Panc1 (cell line): Measurements from ENCODE around the gene GTPBP4. TPM values are rescaled to one million over a fixed set of nuclear protein-coding genes. Genes with fewer than 3 reads are reported as not detected.
"Not testable (repeated sequence)": the region's sequence is repeated elsewhere in the genome, so short reads cannot be mapped to it uniquely, and the experiment has no call there.

Experiments
- ATAC-seq: fragments of 200-7000 bp; cut with Tn5 transposase; 2 replicates; pipeline ENCODE4 v1.9.1; 2020; ENCODE audit warnings: mild to moderate bottlenecking, moderate library complexity
- BruUV-seq: library from RNA; stranded (reverse); fragments of 400-500 nt; replicated peaks from 2 replicates; lab custom pipeline; 2021; lab: Mats Ljungman, UMichigan
- CTCF ChIA-PET: fragments of 300-600 bp; sonication (Branson Sonifier 250); formaldehyde crosslinking; loops from one replicate; lab custom pipeline; 2022; ENCODE audit warnings: antibody characterized with exemption; lab: Charles Lee
- POLR2A ChIA-PET: fragments of 300-600 bp; sonication (Branson Sonifier 250); formaldehyde crosslinking; loops from one replicate; lab custom pipeline; 2022; ENCODE audit warnings: antibody characterized with exemption; lab: Charles Lee
- DNase-seq: peaks from one replicate; pipeline ENCODE4 v3.0.0-alpha.2; 2010; ENCODE audit warnings: low read depth, low spot score
- H3K27ac ChIP-seq: 2 replicates; pipeline ENCODE4 v1.5.1; 2011; ENCODE audit warnings: mild to moderate bottlenecking, low read length, inconsistent platforms
- H3K27me3 ChIP-seq: fragments of 200-500 bp; sonication (Bioruptor generic); 2 replicates; pipeline ENCODE4 v1.6.0; 2014; ENCODE audit warnings: low read length, inconsistent platforms; ENCODE audit not compliant: control insufficient read depth, insufficient read depth
- H3K36me3 ChIP-seq: fragments of 200-500 bp; sonication (Bioruptor generic); 2 replicates; pipeline ENCODE4 v1.5.1; 2014; ENCODE audit warnings: inconsistent platforms, mild to moderate bottlenecking, low read length, moderate library complexity; ENCODE audit not compliant: control insufficient read depth, insufficient read depth
- H3K4me1 ChIP-seq: 2 replicates; pipeline ENCODE4 v1.5.1; 2011; ENCODE audit warnings: inconsistent platforms, mild to moderate bottlenecking, low read length, moderate library complexity; ENCODE audit not compliant: control insufficient read depth, insufficient read depth
- H3K4me3 ChIP-seq, 2 experiments: 2 replicates each; pipeline ENCODE4 v1.5.1; 2011 to 2012; ENCODE audit warnings: low read depth in 2 of 2, low read length in 2 of 2, mild to moderate bottlenecking in 2 of 2, inconsistent platforms in 1 of 2, moderate library complexity in 1 of 2
- H3K9me3 ChIP-seq: fragments of 200-500 bp; sonication (Bioruptor generic); 2 replicates; pipeline ENCODE4 v1.5.1; 2014; ENCODE audit warnings: low read depth, mild to moderate bottlenecking, inconsistent platforms, low read length, moderate library complexity; ENCODE audit not compliant: control insufficient read depth, insufficient read depth
- CTCF ChIP-seq: fragments of 450-650 bp; IDR thresholded peaks from 2 replicates; pipeline ENCODE4 v1.5.1; 2017; ENCODE audit warnings: mild to moderate bottlenecking
- POLR2AphosphoS5 ChIP-seq: IDR thresholded peaks from 2 replicates; pipeline ENCODE4 v1.6.1; 2012; ENCODE audit warnings: mild to moderate bottlenecking, low read depth, low read length, moderate library complexity
- SIN3A ChIP-seq: IDR thresholded peaks from 2 replicates; pipeline ENCODE4 v1.6.1; 2012; ENCODE audit warnings: low read depth, mild to moderate bottlenecking, low read length, moderate library complexity, borderline replicate concordance; ENCODE audit not compliant: insufficient read depth
- TCF7L2 ChIP-seq: IDR thresholded peaks from 2 replicates; pipeline ENCODE4 v1.6.1; 2011; ENCODE audit warnings: mild to moderate bottlenecking, low read depth, low read length, inconsistent platforms
- in situ Hi-C: cut with HindIII; loops from 2 replicates; pipeline ENCODE4 v1.10.0; 2016; ENCODE audit warnings: low sequenced_read_pairs, low pct_unique_long_range_greater_than_20kb
- intact Hi-C: fragments of 100-400 bp; cut with micrococcal nuclease; formaldehyde crosslinking; loops from one replicate; pipeline ENCODE4 v1.10.0; 2022; ENCODE audit not compliant: unreplicated experiment
- total RNA-seq: library from RNA; stranded (reverse); gene quantifications from one replicate; pipeline ENCODE4 v1.2.1, GENCODE V29; 2021; ENCODE audit not compliant: unreplicated experiment
- TF ChIP-seq, protein P1 (sequence below), 2 experiments: IDR thresholded peaks; 2 replicates each; pipeline ENCODE4 v1.6.1; 2011 to 2012; ENCODE audit warnings: low read depth in 2 of 2, control low read depth in 1 of 2, low read length in 1 of 2, mild to moderate bottlenecking in 1 of 2, moderate library complexity in 1 of 2; ENCODE audit not compliant: insufficient read depth in 1 of 2

GTPBP4 gene
- total RNA-seq, 1 experiment from 2014 or later = 79.5 TPM

DNA sequence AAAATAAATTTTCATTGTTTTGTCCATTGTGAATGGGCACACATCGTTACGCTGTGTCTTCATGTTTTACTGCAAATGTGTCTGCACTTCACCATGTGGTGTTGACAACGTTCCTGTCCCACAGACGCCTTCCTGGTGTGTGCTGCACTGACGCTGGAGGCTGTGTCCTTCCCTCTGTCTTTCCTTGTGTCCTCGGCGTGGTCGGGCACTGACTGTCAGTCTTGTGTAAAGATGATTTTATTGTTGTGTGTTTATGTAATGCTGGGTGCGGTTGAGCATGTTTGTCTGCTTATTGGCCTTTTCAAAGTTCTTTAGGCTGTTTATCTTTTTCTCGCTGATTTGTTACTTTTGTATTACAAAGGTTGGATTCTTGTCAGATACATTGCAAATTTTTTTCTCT, 19.3 kb downstream of the GTPBP4 start:
- H3K27ac ChIP-seq = no peak overlapping the region
- intact Hi-C loops (no loop called here), in situ Hi-C loops (no loop called here)
- ChIA-PET CTCF (no interaction called here), POLR2A (no interaction called here)
- peaks cover 34% of the 10 kb centered on the region for H3K36me3 ChIP-seq
- BruUV-seq = no TSS peak
- TF ChIP-seq CTCF (no peak), POLR2AphosphoS5 (no peak), TCF7L2 (no peak), SIN3A (no peak)
- TF ChIP-seq, protein P1, sequence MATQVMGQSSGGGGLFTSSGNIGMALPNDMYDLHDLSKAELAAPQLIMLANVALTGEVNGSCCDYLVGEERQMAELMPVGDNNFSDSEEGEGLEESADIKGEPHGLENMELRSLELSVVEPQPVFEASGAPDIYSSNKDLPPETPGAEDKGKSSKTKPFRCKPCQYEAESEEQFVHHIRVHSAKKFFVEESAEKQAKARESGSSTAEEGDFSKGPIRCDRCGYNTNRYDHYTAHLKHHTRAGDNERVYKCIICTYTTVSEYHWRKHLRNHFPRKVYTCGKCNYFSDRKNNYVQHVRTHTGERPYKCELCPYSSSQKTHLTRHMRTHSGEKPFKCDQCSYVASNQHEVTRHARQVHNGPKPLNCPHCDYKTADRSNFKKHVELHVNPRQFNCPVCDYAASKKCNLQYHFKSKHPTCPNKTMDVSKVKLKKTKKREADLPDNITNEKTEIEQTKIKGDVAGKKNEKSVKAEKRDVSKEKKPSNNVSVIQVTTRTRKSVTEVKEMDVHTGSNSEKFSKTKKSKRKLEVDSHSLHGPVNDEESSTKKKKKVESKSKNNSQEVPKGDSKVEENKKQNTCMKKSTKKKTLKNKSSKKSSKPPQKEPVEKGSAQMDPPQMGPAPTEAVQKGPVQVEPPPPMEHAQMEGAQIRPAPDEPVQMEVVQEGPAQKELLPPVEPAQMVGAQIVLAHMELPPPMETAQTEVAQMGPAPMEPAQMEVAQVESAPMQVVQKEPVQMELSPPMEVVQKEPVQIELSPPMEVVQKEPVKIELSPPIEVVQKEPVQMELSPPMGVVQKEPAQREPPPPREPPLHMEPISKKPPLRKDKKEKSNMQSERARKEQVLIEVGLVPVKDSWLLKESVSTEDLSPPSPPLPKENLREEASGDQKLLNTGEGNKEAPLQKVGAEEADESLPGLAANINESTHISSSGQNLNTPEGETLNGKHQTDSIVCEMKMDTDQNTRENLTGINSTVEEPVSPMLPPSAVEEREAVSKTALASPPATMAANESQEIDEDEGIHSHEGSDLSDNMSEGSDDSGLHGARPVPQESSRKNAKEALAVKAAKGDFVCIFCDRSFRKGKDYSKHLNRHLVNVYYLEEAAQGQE (IDR thresholded peaks at IDR 0.05; ENCODE audit: insufficient read depth in 1 of 2, low read depth in 2 of 2, low read length in 1 of 2) = no peak
- H3K9me3 ChIP-seq = no peaks in the 10 kb centered on the region
- no peak overlapping the region for H3K4me3 ChIP-seq
- no peak for DNase-seq
- H3K4me1 ChIP-seq = no peaks in the 10 kb centered on the region
- no peak for ATAC-seq
- H3K27me3 ChIP-seq = no peaks in the 10 kb centered on the region

- H3K9me3 ChIP-seq = no peaks in the 10 kb centered on the region
- BruUV-seq = TSS peak; percentile 16
- ChIA-PET POLR2A (no interaction called here), CTCF (no interaction called here)
- H3K27me3 ChIP-seq = no peaks in the 10 kb centered on the region
- no peaks in the 10 kb centered on the region for H3K4me1 ChIP-seq
- TF ChIP-seq TCF7L2 (no peak), SIN3A (no peak), POLR2AphosphoS5 (no peak), CTCF (no peak)
- TF ChIP-seq, protein P1 (IDR thresholded peaks at IDR 0.05; ENCODE audit: insufficient read depth in 1 of 2, low read depth in 2 of 2, low read length in 1 of 2) = no peak
- peaks cover 25% of the 10 kb centered on the region for H3K36me3 ChIP-seq
- intact Hi-C loops (no loop called here), in situ Hi-C loops (no loop called here)
- ATAC-seq (no peak), DNase-seq (no peak)
- no peak overlapping the region for H3K27ac ChIP-seq
- H3K4me3 ChIP-seq = no peak overlapping the region
These were observed 20.8 kb downstream of the GTPBP4 start for GRCh38 chr10:1009071-1009494.

DNA sequence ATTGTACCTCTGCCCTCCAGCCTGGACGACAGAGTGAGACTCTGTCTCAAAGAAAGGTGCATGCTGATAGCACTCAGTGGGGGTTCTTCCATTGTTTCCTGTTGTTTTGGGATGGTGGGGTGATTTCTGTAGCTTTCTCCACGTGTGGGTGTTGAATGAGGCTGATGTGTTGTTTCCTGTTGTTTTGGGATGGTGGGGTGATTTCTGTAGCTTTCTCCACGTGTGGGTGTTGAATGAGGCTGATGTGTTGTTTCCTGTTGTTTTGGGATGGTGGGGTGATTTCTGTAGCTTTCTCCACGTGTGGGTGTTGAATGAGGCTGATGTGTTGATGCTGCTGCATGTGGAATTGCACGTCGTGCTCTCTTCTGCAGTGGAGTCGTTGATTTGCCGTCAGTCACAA, 21.7 kb downstream of the GTPBP4 start:
- intact Hi-C loops, H3K27me3 ChIP-seq, H3K4me3 ChIP-seq, BruUV-seq, ATAC-seq, H3K9me3 ChIP-seq, DNase-seq, POLR2A ChIA-PET, H3K4me1 ChIP-seq, H3K27ac ChIP-seq, CTCF ChIA-PET, in situ Hi-C loops: not testable (repeated sequence)
- H3K36me3 ChIP-seq = peaks cover 29% of the 10 kb centered on the region
